DMS114 treated with DMSO at 0.1 percent for 48 hours (cell line): ENCODE results near the gene USP31.
"Not testable (repeated sequence)": the region's sequence is repeated elsewhere in the genome, so short reads cannot be mapped to it uniquely, and the experiment has no call there.

Experiments
- DNase-seq: peaks from one replicate; lab custom pipeline; 2025; ENCODE audit not compliant: unreplicated experiment; lab: John Stamatoyannopoulos, UW

USP31 gene

GRCh38 chr16:23156946-23157460, 7.8 kb upstream of the USP31 start:
- DNase-seq: no peak

GRCh38 chr16:23156110-23156509, 6.9 kb upstream of the USP31 start:
- DNase-seq: no peak

GRCh38 chr16:23155445-23156049, 6.3 kb upstream of the USP31 start:
- no peak for DNase-seq

GRCh38 chr16:23152386-23153178, 3.3 kb upstream of the USP31 start:
- DNase-seq: no peak

GRCh38 chr16:23149993-23150364, 727 bp upstream of the USP31 start:
- no peak for DNase-seq

- DNase-seq: no peak
These were observed 562 bp downstream of the USP31 start for GRCh38 chr16:23148513-23149266.

- DNase-seq: no peak
These were observed 1.1 kb downstream of the USP31 start for GRCh38 chr16:23148166-23148512.

- no peak for DNase-seq
These were observed 1.6 kb downstream of the USP31 start for GRCh38 chr16:23147666-23148065.

- no peak for DNase-seq
These were observed 2.2 kb downstream of the USP31 start for GRCh38 chr16:23146877-23147601.

GRCh38 chr16:23145608-23146007, 3.6 kb downstream of the USP31 start:
- DNase-seq: no peak

GRCh38 chr16:23145186-23145585, 4.1 kb downstream of the USP31 start:
- DNase-seq: no peak

- not testable (repeated sequence) for DNase-seq
These were observed 4.9 kb downstream of the USP31 start for GRCh38 chr16:23144393-23144792.

GRCh38 chr16:23143391-23143790, 5.9 kb downstream of the USP31 start:
- DNase-seq: no peak

GRCh38 chr16:23141959-23142740, 7.1 kb downstream of the USP31 start:
- no peak for DNase-seq

- no peak for DNase-seq
These were observed 7.8 kb downstream of the USP31 start for GRCh38 chr16:23141500-23141899.

GRCh38 chr16:23141033-23141432, 8.2 kb downstream of the USP31 start:
- DNase-seq: no peak

- no peak for DNase-seq
These were observed 9.1 kb downstream of the USP31 start for GRCh38 chr16:23140107-23140506.

- no peak for DNase-seq
These were observed 11.4 kb downstream of the USP31 start for GRCh38 chr16:23137818-23138217.

- no peak for DNase-seq
These were observed 12.0 kb downstream of the USP31 start for GRCh38 chr16:23137256-23137655.

GRCh38 chr16:23134274-23134673, 15.0 kb downstream of the USP31 start:
- DNase-seq: no peak
